Activated effector memory CD4-positive, alpha-beta T cell treated with anti-CD3 and anti-CD28 coated beads, Interleukin-2, amount 50 U/mL, for 16 hours (primary cell): ENCODE measurements around the gene UHMK1.
"Not testable (repeated sequence)": the region's sequence is repeated elsewhere in the genome, so short reads cannot be mapped to it uniquely, and the experiment has no call there.

Experiments used
- DNase-seq: peaks from one replicate; pipeline ENCODE4 v3.0.0-alpha.2; 2020

The UHMK1 gene

DNA sequence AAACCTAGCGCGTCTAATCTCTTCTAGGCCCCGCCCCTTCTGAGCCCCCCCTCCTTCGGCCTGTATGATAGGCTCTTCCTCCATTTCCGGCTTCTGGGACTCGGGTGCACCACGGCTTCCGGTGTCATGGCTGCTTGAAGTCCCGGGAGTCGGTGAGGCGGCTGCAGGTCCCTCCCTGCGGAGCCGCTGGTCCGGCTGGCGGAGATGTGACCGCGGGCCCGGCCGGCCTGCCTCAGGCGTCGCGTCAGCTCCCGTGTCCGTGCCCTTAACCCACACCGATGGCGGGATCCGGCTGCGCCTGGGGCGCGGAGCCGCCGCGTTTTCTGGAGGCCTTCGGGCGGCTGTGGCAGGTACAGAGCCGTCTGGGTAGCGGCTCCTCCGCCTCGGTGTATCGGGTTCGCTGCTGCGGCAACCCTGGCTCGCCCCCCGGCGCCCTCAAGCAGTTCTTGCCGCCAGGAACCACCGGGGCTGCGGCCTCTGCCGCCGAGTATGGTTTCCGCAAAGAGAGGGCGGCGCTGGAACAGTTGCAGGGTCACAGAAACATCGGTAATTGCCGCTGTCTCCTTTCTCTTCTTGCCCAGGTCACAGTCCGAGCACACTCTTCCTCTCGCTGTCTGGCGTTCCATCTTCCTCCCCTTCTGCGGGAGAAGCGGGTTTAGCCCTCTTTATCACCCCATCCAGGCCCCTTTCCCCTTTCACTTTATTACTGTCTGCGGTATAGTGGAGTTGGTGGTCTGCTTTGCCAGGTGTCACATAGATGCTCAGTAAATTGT lies at the start of gene UHMK1:
Gene UHMK1 (plus strand): TSS at position 96 of the 773 bp plus-strand sequence. CDS start 183 bp downstream, at position 279.
- DNase-seq, result peak; percentile 96

DNA sequence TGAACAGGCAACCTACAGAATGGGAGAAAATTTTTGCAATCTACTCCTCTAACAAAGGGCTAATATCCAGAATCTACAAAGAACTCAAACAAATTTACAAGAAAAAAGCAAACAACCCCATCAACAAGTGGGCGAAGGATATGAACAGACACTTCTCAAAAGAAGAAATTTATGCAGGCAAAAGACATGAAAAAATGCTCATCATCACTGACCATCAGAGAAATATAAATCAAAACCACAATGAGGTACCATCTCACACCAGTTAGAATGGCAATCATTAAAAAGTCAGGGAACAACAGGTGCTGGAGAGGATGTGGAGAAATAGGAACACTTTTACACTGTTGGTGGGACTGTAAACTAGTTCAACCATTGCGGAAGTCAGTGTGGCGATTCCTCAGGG lies 43.3 kb upstream of the UHMK1 start:
- not testable (repeated sequence) for DNase-seq

- no peak for DNase-seq
Observed at GRCh38 chr1:162456323-162456722, 41.3 kb upstream of the UHMK1 start.

DNA sequence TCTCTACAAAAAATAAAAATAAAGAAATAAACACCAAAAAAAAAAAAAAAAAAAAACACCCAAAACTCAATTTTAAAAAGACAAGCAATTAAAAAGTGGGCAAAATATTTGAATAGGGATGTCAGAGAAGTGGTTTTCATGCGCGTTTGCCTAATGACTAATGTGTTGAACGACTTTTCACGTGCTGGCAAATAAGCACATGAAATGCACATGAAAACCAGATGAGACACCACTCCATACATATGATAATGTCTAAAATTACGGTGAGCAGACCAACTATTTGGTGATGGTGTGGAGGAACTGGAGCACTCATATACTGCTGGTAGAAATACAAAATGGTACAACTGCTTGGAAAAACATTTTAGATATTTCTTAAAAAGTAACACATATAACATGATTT lies 39.4 kb upstream of the UHMK1 start:
- DNase-seq, result no peak

DNA sequence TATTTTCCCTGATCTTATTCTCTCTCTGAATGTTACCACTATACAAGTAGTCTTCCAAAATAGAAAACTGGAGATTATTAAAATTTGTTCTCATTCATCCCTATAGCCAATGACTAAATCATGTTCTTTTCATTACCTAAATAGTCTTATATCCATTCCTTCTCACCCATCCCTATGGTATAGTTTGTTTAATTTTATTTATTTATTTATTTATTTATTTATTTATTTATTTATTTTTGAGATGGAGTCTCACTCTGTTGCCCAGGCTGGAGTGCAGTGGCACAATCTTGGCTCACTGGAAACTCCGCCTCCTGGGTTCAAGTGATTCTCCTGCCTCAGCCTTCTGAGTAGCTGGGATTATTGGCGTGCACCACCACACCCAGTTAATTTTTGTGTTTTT lies 35.2 kb upstream of the UHMK1 start:
- not testable (repeated sequence) for DNase-seq

DNA sequence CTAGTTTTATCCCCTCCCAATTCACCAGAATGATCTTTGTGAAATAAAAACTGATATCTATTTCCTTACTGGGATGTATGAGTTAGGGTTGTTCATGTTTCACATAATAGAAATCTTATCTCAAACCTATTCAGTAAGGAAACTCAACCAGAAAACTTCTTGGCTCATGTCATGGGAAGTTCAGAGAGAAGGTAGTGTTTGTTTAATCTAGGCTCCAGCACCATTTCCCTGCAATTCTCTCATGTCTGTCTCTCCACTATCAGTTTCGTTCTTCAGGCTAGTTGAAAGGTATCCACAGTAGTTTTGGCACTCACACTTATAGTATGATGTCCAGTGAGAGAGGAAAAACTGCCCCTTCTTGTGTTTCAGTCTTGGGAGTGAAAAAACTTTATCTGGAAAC lies 34.6 kb upstream of the UHMK1 start:
- DNase-seq, result no peak

DNA sequence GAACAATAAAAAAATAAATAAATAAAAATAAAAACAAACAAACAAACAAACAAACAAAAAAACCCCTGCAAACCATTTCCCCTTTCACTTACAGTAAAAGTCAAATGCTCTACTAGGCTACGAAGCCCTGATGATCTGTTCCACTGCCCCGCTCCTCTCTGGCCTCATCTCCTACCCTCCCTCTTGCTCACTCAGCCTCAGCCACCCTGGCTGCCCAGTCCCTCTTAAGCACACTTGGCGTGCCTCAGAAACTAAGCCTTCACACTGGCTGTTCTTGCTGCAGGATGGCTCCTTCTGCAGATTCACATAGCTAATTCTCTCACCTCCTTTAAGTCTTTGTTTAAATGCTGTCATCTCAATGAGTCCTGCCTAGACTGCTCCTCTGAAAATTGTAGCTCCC lies 30.8 kb upstream of the UHMK1 start:
- no peak for DNase-seq

- no peak for DNase-seq
Observed at GRCh38 chr1:162470216-162470615, 27.4 kb upstream of the UHMK1 start.

- DNase-seq, result no peak
Observed at GRCh38 chr1:162471290-162471853, 26.2 kb upstream of the UHMK1 start.

DNA sequence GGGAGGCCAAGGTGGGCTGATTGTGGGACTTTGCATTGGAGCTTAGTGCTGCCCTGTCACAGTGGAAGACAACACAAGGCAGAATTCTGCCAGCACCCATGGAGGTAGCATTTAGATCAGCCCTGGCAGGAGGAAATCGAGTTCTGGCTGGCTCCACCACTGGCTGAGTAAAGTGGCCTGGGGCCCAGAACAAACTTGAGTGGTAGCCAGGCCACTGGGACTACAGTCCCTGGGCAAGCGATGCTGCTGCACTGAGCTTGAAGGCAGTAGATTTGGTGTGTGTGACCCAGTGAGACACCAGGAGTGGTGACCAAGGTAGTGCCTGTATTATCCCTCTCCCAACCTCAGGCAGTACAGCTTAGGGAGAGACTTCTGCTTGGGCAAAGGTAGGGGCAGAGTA lies 22.5 kb upstream of the UHMK1 start:
- no peak for DNase-seq

- no peak for DNase-seq
Observed at GRCh38 chr1:162475539-162476185, 22.0 kb upstream of the UHMK1 start.

- no peak for DNase-seq
Observed at GRCh38 chr1:162476620-162477019, 21.0 kb upstream of the UHMK1 start.

DNA sequence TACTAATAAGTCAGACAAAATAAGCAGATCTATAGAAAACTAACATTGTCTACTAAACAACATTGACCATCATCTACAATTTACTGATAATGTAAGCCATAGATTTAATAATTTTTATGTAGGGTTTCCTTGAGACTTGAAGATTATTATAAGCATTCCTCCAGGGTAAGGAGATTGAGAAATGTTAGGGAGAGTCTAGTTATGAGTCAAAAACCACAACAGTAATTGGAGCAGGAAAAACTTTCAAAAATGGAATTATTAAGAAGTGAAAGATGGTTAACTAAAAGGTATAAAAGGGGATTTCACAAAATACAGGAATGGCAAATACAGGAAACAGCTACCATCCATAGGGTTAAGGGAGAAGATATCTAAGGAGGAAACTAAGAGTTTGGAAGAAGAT lies 12.4 kb upstream of the UHMK1 start:
- no peak for DNase-seq

DNA sequence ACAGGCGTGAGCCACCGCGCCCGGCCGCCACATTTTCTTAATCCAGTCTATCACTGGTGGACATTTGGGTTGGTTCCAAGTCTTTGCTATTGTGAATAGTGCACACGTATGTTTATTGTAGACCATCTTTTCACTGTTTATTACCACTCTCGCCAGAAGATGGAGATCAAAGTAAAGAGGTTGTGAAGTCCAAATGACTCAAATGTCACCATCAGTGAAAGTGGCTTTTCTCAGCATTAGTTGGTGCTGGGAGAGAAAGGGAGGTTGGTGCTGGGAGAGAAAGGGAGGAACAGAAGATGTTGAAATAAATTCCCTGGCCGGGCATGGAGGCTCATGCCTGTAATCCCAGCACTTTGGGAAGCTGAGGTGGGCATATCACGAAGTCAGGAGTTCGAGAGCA lies 10.4 kb upstream of the UHMK1 start:
- no peak for DNase-seq

DNA sequence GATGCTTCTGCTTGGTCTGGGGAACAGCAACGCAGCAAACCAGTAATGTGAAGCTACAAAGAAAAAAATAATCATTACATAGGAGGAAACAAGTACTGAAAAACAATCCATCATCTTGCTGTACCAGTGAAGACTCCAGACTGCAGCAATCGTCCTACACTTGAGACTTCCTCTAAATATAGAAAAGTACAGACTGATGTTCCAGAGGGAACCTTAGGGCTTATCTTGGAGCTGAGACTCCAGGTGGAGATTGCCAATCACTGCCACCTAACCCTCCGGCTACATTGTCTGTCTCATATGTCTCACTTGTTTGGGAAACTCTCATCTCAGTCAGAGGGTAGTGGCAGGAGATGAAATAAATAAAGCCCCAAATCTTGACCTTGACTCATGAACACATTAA lies 9.4 kb upstream of the UHMK1 start:
- no peak for DNase-seq

DNA sequence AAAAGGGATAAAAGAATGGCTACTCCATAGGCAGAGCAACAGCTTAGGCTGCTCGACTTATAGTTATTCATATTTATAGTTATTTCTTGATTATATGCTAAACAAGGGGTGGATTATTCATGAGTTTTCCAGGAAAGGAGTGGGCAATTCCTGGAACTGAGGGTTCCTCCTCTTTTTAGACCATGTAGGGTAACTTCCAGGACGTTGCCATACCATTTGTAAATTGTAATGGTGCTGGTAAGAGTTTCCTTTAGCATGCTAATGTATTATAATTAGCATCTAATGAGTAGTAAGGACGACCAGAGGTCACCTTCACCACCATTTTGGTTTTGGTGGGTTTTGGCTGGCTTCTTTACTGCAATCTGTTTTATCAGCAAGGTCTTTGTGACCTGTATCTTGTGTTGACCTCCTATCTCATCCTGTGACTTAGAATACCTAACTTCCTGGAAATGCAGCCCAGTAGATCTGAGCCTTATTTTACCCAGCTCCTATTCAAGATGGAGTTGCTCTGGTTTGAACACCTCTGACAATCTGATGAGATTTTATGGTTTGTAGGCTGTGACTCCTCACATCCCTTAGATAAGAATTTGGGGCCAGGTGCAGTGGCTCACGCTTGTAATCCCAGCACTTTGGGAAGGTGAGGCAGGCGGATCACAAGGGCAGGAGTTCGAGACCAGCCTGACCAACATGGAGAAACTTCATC lies 1.9 kb upstream of the UHMK1 start:
- DNase-seq, result not testable (repeated sequence)

- DNase-seq, result no peak
Observed at GRCh38 chr1:162497104-162497722, 405 bp upstream of the UHMK1 start.

GRCh38 chr1:162498496-162498810 lies 835 bp downstream of the UHMK1 start:
- DNase-seq, result no peak

DNA sequence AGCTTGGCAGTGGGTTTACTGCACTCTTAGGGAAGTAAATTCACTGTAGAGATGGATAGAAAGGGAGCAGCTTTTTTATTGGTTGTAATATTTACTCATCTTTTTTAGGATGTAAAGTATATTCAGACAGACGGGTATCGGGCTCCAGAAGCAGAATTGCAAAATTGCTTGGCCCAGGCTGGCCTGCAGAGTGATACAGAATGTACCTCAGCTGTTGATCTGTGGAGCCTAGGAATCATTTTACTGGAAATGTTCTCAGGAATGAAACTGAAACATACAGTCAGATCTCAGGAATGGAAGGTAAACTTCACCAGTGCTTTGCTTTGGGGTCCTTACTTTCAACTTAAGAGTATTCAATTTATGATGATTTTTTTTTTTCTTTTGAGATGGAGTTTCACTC lies 3.2 kb downstream of the UHMK1 start:
- DNase-seq, result no peak

DNA sequence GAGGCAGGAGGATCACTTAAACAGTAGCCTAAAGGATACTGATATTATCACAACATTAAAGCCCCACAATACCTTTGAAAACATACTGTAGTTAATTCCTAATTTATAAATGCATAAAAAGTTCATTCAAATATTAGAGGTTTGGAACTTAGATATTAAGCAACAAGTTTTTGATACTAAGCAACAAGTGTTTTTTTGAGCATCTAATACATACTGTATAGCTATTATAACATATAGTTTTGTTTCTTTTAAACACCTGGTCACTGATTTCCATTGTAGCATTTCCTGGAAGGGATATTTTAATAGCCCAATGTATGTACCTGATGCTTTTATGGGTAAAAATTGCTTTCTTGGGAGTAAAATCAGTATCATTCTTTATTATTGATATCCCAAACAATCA lies 4.5 kb downstream of the UHMK1 start:
- DNase-seq, result no peak

DNA sequence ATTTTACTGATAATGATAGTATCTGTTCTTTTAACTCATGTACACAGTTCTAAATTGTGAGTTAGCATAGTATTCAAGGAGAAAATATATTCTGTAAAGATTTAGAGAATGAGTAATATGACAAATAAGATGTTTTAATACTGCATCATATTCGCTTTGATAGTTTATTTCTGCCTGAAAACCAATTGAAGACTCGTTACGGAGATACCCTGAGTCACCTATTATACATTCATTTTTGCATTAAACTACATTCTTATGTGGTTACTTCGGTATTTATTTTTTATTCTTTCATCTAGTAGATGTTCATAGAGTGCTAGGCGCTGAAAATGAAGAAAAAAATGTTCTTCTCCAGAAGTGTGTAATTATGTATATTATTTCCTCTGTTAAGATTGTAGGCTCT lies 5.3 kb downstream of the UHMK1 start:
- no peak for DNase-seq

DNA sequence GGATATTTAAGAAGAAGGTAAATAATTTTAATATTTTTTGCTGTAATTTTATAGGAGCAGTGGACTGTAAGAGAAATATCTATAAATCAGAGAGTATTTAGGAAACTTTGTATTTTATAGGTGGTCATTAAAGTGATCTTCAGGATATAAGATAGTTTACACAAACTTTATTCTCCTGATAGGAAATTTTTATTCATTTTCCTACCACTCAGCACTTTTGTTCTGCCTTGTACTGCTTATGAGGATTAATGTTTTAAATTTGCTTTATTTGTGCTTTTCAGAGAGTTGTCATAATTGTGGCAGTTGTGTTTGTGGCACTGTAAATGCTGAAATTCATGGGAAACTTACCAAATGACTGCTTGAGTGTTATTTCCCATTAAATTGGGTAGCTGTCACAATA lies 29.7 kb downstream of the UHMK1 start:
- DNase-seq, result no peak

DNA sequence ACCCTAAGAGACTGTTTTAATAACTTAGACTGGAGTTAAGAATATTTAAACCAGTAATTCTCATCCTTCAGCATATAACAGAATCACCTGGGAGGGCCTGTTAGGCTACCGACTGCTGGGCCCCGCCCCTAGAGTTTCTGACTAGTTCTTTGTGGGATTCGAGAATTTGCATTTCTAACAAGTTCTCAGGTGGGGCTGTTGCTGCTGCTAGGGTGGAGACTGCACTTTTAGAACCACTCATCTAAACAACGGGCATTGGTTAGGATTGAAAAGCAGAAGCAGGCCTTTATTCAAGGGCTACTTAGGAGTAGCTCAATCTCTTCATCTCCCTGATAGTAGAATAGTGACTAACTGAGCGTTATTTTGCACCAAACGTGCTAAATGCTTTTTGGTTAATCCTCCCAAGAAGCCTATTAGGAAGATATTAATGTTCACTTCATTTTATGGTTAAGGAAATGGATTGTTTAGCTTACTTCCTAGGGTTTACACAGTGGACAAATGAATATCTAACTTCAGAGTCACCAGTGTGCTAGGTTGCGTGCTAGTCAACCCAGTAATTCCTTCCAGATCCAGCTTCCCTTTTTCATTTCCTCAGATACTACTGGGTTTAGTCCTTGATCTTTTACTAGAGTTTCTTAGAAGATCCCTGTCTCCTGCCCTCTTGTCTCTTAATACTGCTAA lies 32.8 kb downstream of the UHMK1 start:
- no peak for DNase-seq
